Right lobe of liver (tissue), 6 donors: ENCODE measurements around the gene BTBD3. TPM values are rescaled to one million over a fixed set of nuclear protein-coding genes. Genes with fewer than 3 reads are reported as not detected.

Experiments
- ATAC-seq, 4 donors: fragments of 200-7000 bp; cut with Tn5 transposase; one replicate each; pipeline ENCODE4 v1.9.1; 2020; ENCODE audit warnings: mild to moderate bottlenecking in 4 of 4, moderate library complexity in 4 of 4
- DNase-seq, 3 donors: peaks; one replicate each; pipeline ENCODE4 v3.0.0-alpha.2; 2020
- H3K27ac ChIP-seq, 3 donors: fragments of 200-600 bp; one replicate each; pipeline ENCODE4 v1.8.0; 2022
- H3K27me3 ChIP-seq, 2 donors: fragments of 200-600 bp; one replicate each; pipeline ENCODE4 v1.8.0; 2022
- H3K36me3 ChIP-seq, 4 donors: fragments of 200-600 bp; sonication (generic) in 1 of 4; one replicate each; pipeline versions ENCODE4 v1.5.1 to v1.8.0; 2017 to 2022; ENCODE audit warnings: control low read depth in 1 of 4
- H3K4me1 ChIP-seq, 4 donors: fragments of 200-600 bp; sonication (generic) in 1 of 4; one replicate each; pipeline versions ENCODE4 v1.5.1 to v1.8.0; 2017 to 2022; ENCODE audit warnings: control low read depth in 1 of 4
- H3K4me3 ChIP-seq, 3 donors: fragments of 200-600 bp; one replicate each; pipeline ENCODE4 v1.8.0; 2022
- H3K9me3 ChIP-seq, 4 donors: fragments of 200-600 bp; sonication (generic) in 1 of 4; one replicate each; pipeline versions ENCODE4 v1.5.1 to v1.8.0; 2017 to 2022; ENCODE audit warnings: control low read depth in 1 of 4
- POLR2A ChIP-seq: fragments of 450-650 bp; IDR thresholded peaks from one replicate; pipeline ENCODE4 v1.6.1; 2017; ENCODE audit warnings: antibody characterized with exemption, mild to moderate bottlenecking
- WGBS: methylation state at CpG from one replicate; pipeline ENCODE4 v1.1.6; 2018; ENCODE audit warnings: low coverage, low lambda C conversion rate; ENCODE audit not compliant: insufficient coverage; ENCODE audit errors: missing lambda C conversion rate; 5-methylcytosine and 5-hydroxymethylcytosine counted together
- intact Hi-C, 2 donors: fragments of 100-400 bp; cut with DNase I; formaldehyde crosslinking; loops; one replicate each; pipeline versions ENCODE4 v1.11.2 to v1.14.1; 2022
- total RNA-seq, 6 experiments: library from RNA; depleted of rRNA in 2 of 6; stranded (reverse); fragments of >200 nt in 2 of 6; fragmentation: NEBNext Ultra II Directional in 3 of 6; extraction: Animal tissue kit (Norgen Biotek cat#: 25700) in 3 of 6; gene quantifications; one replicate each; pipeline versions ENCODE4 v1.1.0 to v1.2.4, GENCODE V29; 2016 to 2023
- TF ChIP-seq, protein P1 (sequence below), 4 donors: fragments of 200-600 bp in 3 of 4; fragments of 450-650 bp in 1 of 4; IDR thresholded peaks; one replicate each; pipeline versions ENCODE4 v1.5.1 to v1.8.0; 2016 to 2022; ENCODE audit warnings: antibody characterized with exemption in 4 of 4, mild to moderate bottlenecking in 2 of 4
- donor health status: DM: no; HTN: yes; CAD: no.
- donor health status: DM: no; HTN: no; CAD: no.
- donor health status: DM: no; HTN: no; CAD: no.
- donor health status: DM: no; HTN: yes; CAD: no.
- donor health status: DM: no; HTN: yes; CAD: no.

Gene BTBD3
- total RNA-seq, 6 experiments from 2014 or later: 7.3 to 11.1 (median 8.6) TPM

- WGBS: 91% methylated on average over 8 of the region's 8 CpGs
- Histone ChIP-seq H3K27me3 (no peaks in the 10 kb centered on the region), H3K4me1 (no peaks in the 10 kb centered on the region), H3K36me3 (no peaks in the 10 kb centered on the region), H3K4me3 (no peak overlapping the region), H3K9me3 (no peaks in the 10 kb centered on the region), H3K27ac (no peak overlapping the region)
- TF ChIP-seq POLR2A: no peak
- TF ChIP-seq, protein P1, sequence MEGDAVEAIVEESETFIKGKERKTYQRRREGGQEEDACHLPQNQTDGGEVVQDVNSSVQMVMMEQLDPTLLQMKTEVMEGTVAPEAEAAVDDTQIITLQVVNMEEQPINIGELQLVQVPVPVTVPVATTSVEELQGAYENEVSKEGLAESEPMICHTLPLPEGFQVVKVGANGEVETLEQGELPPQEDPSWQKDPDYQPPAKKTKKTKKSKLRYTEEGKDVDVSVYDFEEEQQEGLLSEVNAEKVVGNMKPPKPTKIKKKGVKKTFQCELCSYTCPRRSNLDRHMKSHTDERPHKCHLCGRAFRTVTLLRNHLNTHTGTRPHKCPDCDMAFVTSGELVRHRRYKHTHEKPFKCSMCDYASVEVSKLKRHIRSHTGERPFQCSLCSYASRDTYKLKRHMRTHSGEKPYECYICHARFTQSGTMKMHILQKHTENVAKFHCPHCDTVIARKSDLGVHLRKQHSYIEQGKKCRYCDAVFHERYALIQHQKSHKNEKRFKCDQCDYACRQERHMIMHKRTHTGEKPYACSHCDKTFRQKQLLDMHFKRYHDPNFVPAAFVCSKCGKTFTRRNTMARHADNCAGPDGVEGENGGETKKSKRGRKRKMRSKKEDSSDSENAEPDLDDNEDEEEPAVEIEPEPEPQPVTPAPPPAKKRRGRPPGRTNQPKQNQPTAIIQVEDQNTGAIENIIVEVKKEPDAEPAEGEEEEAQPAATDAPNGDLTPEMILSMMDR (IDR thresholded peaks at IDR 0.05): no peak
- DNase-seq (no peak), ATAC-seq (no peak)
- intact Hi-C loops: no loop called here
Observed at GRCh38 chr20:11919581-11919980, 1.9 kb downstream of the BTBD3 start.

DNA sequence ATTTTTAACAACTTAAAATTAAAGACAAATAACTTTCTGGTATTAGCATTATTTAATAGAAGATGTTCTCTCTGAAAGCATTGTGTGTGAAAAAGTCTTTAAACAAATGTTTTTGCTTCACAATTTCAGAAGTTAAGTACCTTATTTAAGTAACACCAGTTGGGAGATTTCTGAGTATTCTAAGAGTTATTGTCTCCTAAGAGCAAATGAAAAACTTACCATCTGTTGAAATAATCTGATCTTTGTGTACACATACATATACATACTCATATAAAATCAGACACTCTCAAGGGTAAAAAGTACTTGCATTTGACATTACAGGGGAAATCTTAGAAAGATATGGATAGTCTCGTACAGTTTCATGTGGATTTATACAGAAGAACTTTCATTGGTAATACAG lies 2.4 kb downstream of the BTBD3 start:
- DNase-seq: no peak
- intact Hi-C loops: no loop called here
- Histone ChIP-seq H3K27me3 (no peaks in the 10 kb centered on the region), H3K4me1 (no peaks in the 10 kb centered on the region), H3K27ac (no peak overlapping the region), H3K4me3 (no peak overlapping the region), H3K36me3 (no peaks in the 10 kb centered on the region), H3K9me3 (no peaks in the 10 kb centered on the region)
- no peak for ATAC-seq
- TF ChIP-seq POLR2A: no peak
- TF ChIP-seq, protein P1 (IDR thresholded peaks at IDR 0.05): no peak
- WGBS: 96% methylated on average over 1 of the region's 1 CpG

DNA sequence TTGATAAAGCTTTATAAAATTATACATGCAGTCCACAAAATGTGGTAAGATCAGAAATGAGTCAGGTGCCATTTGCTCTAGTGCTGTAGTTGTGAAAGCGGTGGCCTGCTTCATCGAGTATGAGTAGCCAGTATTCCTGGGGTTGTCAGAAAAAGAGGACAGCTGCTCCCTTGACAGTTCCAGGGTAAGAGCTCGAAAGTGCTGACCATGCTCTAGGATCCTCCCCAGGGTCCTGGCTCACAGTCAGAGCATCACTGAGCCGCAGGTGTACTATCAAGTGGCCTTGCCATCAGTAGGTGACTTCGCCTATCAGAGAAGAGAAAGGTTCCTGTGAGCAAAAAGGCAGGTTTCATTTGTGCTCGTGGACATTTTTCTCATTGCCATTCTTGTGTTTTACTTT lies 3.6 kb downstream of the BTBD3 start:
- no peak overlapping the region for H3K4me3 ChIP-seq
- intact Hi-C loops: no loop called here
- no peaks in the 10 kb centered on the region for H3K36me3 ChIP-seq
- no peaks in the 10 kb centered on the region for H3K9me3 ChIP-seq
- no peak overlapping the region for H3K27ac ChIP-seq
- TF ChIP-seq, protein P1 (IDR thresholded peaks at IDR 0.05): no peak
- no peak for TF ChIP-seq POLR2A
- H3K27me3 ChIP-seq: no peaks in the 10 kb centered on the region
- WGBS: 93% methylated on average over 3 of the region's 6 CpGs
- DNase-seq (no peak), ATAC-seq (no peak)
- no peaks in the 10 kb centered on the region for H3K4me1 ChIP-seq

DNA sequence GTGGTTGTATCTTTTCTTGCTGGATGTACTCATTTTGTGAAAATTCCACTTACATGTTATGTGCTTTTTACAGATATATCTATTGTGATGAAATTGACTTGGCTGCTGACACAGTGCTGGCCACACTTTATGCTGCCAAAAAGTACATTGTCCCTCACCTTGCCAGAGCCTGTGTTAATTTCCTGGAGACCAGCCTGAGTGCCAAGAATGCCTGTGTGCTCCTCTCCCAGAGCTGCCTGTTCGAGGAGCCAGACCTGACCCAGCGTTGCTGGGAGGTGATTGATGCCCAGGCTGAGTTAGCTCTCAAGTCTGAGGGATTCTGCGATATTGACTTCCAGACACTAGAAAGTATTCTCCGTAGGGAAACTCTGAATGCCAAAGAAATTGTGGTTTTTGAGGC lies 4.9 kb downstream of the BTBD3 start:
- no peak overlapping the region for H3K27ac ChIP-seq
- intact Hi-C loops: no loop called here
- no peaks in the 10 kb centered on the region for H3K4me1 ChIP-seq
- no peak for ATAC-seq
- peaks cover 0 to 6% (median 0%) of the 10 kb centered on the region in 4 donors for H3K36me3 ChIP-seq
- TF ChIP-seq POLR2A: no peak
- TF ChIP-seq, protein P1 (IDR thresholded peaks at IDR 0.05): no peak
- 76% methylated on average over 2 of the region's 4 CpGs for WGBS
- no peaks in the 10 kb centered on the region for H3K9me3 ChIP-seq
- no peak for DNase-seq
- H3K27me3 ChIP-seq: no peaks in the 10 kb centered on the region
- no peak overlapping the region for H3K4me3 ChIP-seq

GRCh38 chr20:11924923-11925322 lies 7.2 kb downstream of the BTBD3 start:
- Histone ChIP-seq H3K27ac (no peak overlapping the region), H3K36me3 (peaks cover 0 to 9% (median 0%) of the 10 kb centered on the region in 4 donors), H3K27me3 (no peaks in the 10 kb centered on the region), H3K9me3 (no peaks in the 10 kb centered on the region), H3K4me3 (no peak overlapping the region), H3K4me1 (no peaks in the 10 kb centered on the region)
- ATAC-seq: no peak
- 100% methylated on average over 3 of the region's 6 CpGs for WGBS
- DNase-seq: no peak
- TF ChIP-seq POLR2A: no peak
- TF ChIP-seq, protein P1 (IDR thresholded peaks at IDR 0.05): no peak
- intact Hi-C loops: no loop called here
